Endothelial cell (in vitro differentiated cells): ENCODE measurements around the gene NPSR1. TPM values are rescaled to one million over a fixed set of nuclear protein-coding genes. Genes with fewer than 3 reads are reported as not detected.

Source experiments
- DNase-seq: peaks from one replicate; pipeline ENCODE4 v3.0.0; 2021; ENCODE audit warnings: low spot score
- H3K27ac Mint-ChIP-seq: one replicate; pipeline ENCODE4 v1.8.0; 2021; ENCODE audit warnings: mixed read lengths, inconsistent platforms; ENCODE audit not compliant: unreplicated experiment
- H3K27me3 Mint-ChIP-seq: one replicate; pipeline ENCODE4 v1.8.0; 2021; ENCODE audit warnings: mild to moderate bottlenecking, moderate library complexity, mixed read lengths, inconsistent platforms; ENCODE audit not compliant: unreplicated experiment
- H3K36me3 Mint-ChIP-seq: one replicate; pipeline ENCODE4 v1.8.0; 2021; ENCODE audit warnings: mild to moderate bottlenecking, low read depth, mixed read lengths, inconsistent platforms; ENCODE audit not compliant: unreplicated experiment
- H3K4me1 Mint-ChIP-seq: one replicate; pipeline ENCODE4 v1.8.0; 2021; ENCODE audit warnings: mild to moderate bottlenecking, mixed read lengths, inconsistent platforms; ENCODE audit not compliant: unreplicated experiment
- H3K4me3 Mint-ChIP-seq: one replicate; pipeline ENCODE4 v1.8.0; 2021; ENCODE audit warnings: mild to moderate bottlenecking, mixed read lengths, inconsistent platforms; ENCODE audit not compliant: unreplicated experiment
- H3K9me3 Mint-ChIP-seq: one replicate; pipeline ENCODE4 v1.8.0; 2021; ENCODE audit warnings: mixed read lengths, inconsistent platforms; ENCODE audit not compliant: unreplicated experiment
- CTCF ChIP-seq: fragments of 200-600 bp; sonication (generic); IDR thresholded peaks from one replicate; pipeline ENCODE4 v1.5.0; 2021; ENCODE audit warnings: antibody characterized with exemption; ENCODE audit not compliant: unreplicated experiment
- total RNA-seq: library from RNA; stranded (reverse); fragmentation: NEBNext Ultra II Directional; extraction: Animal tissue kit (Norgen Biotek cat#: 25700); gene quantifications from one replicate; pipeline ENCODE4 v1.2.1, GENCODE V29; 2021; ENCODE audit not compliant: unreplicated experiment

Gene NPSR1
- total RNA-seq, 1 donor from 2014 or later, result not detected

DNA sequence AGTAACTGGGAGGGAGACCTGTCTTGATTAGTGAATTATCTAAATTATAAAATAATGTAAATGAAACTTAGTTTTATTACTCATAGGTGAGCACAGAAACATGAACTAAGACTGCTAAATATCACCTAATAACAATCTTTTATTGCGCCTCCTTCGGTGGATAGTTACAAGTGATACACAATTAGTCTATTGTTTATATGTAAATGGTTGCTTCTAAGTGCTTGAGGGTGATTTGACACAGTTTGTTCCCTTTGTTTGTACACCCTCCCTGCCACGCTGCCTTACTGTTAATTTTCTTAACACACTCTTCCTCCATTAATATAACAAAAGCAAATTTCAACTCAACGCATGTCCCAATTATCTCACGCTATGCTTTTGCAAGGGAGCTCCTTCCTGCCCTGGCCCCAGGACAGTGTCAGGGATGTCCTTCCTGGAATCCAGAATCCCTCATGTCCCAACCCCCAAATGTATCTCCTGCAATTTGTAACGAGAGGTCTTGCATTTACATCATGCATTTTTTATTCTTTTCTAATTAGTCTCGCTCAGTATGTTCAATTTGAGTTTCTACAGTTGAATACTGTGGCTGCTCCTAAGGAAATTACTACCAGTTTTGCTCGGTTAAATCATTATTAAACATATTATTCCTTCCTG lies 4.2 kb downstream of the NPSR1 start:
- DNase-seq, result no peak
- H3K27ac Mint-ChIP-seq, result no peak overlapping the region
- no peak for TF ChIP-seq CTCF
- no peak overlapping the region for H3K4me3 Mint-ChIP-seq
- no peaks in the 10 kb centered on the region for H3K36me3 Mint-ChIP-seq
- H3K9me3 Mint-ChIP-seq, result no peaks in the 10 kb centered on the region
- no peaks in the 10 kb centered on the region for H3K4me1 Mint-ChIP-seq
- H3K27me3 Mint-ChIP-seq, result no peaks in the 10 kb centered on the region

GRCh38 chr7:34664755-34665154 lies 6.7 kb downstream of the NPSR1 start:
- Mint-ChIP-seq H3K9me3 (no peaks in the 10 kb centered on the region), H3K36me3 (no peaks in the 10 kb centered on the region), H3K27me3 (no peaks in the 10 kb centered on the region), H3K4me3 (no peak overlapping the region), H3K4me1 (no peaks in the 10 kb centered on the region), H3K27ac (no peak overlapping the region)
- TF ChIP-seq CTCF, result no peak
- DNase-seq, result no peak

DNA sequence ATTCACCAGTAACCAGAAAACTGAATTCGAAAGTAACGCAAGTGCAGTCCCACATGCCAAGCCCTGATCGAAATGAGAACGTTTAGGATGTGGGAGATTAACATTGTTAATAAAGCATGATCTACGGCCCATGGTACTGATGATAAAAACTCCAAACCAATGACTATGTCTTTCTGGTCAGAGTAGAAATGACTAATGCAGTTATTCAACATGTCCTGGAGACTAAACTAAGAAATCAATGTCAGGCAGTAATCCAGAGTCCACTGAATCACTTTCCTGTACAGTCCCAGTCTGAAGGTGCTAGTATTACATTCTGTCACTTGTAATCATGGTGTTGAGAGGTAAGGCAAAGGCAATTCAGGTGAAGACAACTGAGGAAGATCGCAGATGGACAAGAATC lies 14.4 kb downstream of the NPSR1 start:
- Mint-ChIP-seq H3K4me1 (no peaks in the 10 kb centered on the region), H3K27me3 (no peaks in the 10 kb centered on the region), H3K27ac (no peak overlapping the region), H3K36me3 (no peaks in the 10 kb centered on the region), H3K9me3 (no peaks in the 10 kb centered on the region), H3K4me3 (no peak overlapping the region)
- no peak for TF ChIP-seq CTCF
- DNase-seq, result no peak

DNA sequence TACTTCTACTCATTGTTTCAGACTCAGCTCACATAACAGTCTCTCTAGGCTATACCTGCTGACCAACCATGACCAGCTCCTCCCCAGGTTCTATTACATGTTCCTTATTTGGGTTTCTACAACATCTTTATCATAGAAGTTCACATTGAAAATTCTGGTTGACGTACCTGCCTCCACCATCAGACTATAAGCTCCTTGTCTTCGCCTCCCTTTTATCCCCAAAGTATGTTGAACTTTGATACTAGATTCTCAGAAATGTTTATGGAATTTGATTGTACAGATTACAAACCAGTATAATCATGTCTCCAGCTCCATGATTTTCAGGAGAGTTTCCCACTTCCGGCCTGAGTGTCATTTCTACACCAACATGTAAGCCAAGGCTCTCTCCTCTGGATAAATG lies 15.0 kb downstream of the NPSR1 start:
- DNase-seq, result no peak
- Mint-ChIP-seq H3K9me3 (no peaks in the 10 kb centered on the region), H3K27ac (no peak overlapping the region), H3K27me3 (no peaks in the 10 kb centered on the region), H3K4me3 (no peak overlapping the region), H3K36me3 (no peaks in the 10 kb centered on the region), H3K4me1 (no peaks in the 10 kb centered on the region)
- no peak for TF ChIP-seq CTCF

DNA sequence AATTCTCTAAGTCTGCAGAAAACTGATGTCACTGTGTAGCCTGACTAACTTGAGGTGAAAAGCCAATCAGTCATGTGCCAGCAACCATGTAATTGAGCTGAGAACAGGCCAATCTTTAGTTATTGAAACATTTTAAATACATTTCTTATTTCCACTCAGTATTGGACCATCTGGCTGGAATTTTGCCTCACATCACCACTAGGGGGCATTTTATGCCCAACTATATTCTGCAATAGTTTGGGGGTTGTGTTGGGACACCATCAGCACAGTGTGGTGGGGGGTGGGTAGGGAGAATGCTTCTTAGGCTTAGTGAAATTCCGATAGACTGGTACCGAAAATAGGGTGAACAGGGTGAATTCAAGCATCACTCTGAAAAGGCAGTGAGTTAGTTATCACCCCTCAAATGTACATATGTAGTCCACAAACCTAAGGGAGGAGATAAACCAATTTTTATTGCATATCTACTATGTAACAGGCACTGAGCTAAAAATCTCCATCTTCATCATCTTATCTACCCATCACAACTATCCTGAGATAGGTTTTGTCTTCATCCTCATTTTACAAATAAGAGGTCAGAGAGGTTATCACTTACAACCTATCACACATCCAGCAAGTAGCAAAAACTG lies 17.8 kb downstream of the NPSR1 start:
- TF ChIP-seq CTCF, result peak; percentile 85
- Mint-ChIP-seq H3K27ac (no peak overlapping the region), H3K36me3 (no peaks in the 10 kb centered on the region), H3K9me3 (no peaks in the 10 kb centered on the region), H3K27me3 (no peaks in the 10 kb centered on the region), H3K4me1 (no peaks in the 10 kb centered on the region), H3K4me3 (no peak overlapping the region)
- DNase-seq, result peak; percentile 42
